GM12878 (cell line): Measurements from ENCODE around the gene MEGF11. TPM values are rescaled to one million over a fixed set of nuclear protein-coding genes. Genes with fewer than 3 reads are reported as not detected.

Source experiments
- ATAC-seq: fragments of 200-7000 bp; cut with Tn5 transposase; 3 replicates; pipeline ENCODE4 v1.9.1; 2020; ENCODE audit warnings: mild to moderate bottlenecking, moderate library complexity
- BruUV-seq: library from RNA; stranded (reverse); fragments of 400-500 nt; replicated peaks from 2 replicates; lab custom pipeline; 2021; lab: Mats Ljungman, UMichigan
- CTCF ChIA-PET: fragments of 300-600 bp; sonication (Branson Sonifier 250); formaldehyde crosslinking; extraction: SDS; loops from one replicate; lab custom pipeline; 2021; ENCODE audit warnings: inconsistent platforms; lab: Yijun Ruan, JAX
- POLR2A ChIA-PET: fragments of 350-600 bp; formaldehyde crosslinking; extraction: SDS; loops from one replicate; lab custom pipeline; 2021; ENCODE audit warnings: inconsistent platforms; lab: Charles Lee
- RAD21 ChIA-PET: fragments of 300-600 bp; sonication (Branson Sonifier 250); formaldehyde crosslinking; loops from one replicate; lab custom pipeline; 2023; ENCODE audit warnings: antibody characterized with exemption; ENCODE audit not compliant: unreplicated experiment; lab: Charles Lee
- SMC1A ChIA-PET: fragments of 300-600 bp; sonication (Branson Sonifier 250); formaldehyde crosslinking; loops from one replicate; lab custom pipeline; 2023; ENCODE audit not compliant: unreplicated experiment, uncharacterized antibody; lab: Charles Lee
- DNase-seq: peaks from one replicate; pipeline ENCODE4 v3.0.0-alpha.2; 2011; ENCODE audit warnings: low read depth, low spot score
- FAIRE-seq: peaks from 3 replicates; lab custom pipeline; 2011; peaks lifted over from hg19 to GRCh38; lab: Jason Lieb, UNC
- H2AFZ ChIP-seq: 2 replicates; pipeline ENCODE4 v1.6.0; 2011; ENCODE audit warnings: low read depth, low read length, control low read depth; ENCODE audit not compliant: control insufficient read depth
- H3K27ac ChIP-seq: 2 replicates; pipeline ENCODE4 v1.5.1; 2011; ENCODE audit warnings: control low read depth; ENCODE audit not compliant: control insufficient read depth, insufficient read depth
- H3K27me3 ChIP-seq, 2 experiments: replicated peaks in 1 of 2; 2 replicates each; pipeline versions ENCODE4 v1.6.0 to v1.6.1; 2011; ENCODE audit warnings: low read length in 1 of 2; ENCODE audit not compliant: control insufficient read depth in 2 of 2, insufficient read depth in 2 of 2
- H3K36me3 ChIP-seq, 2 experiments: 2 replicates each; pipeline ENCODE4 v1.5.1; 2011; ENCODE audit warnings: low read length in 1 of 2; ENCODE audit not compliant: control insufficient read depth in 2 of 2, insufficient read depth in 2 of 2
- H3K4me1 ChIP-seq: 2 replicates; pipeline ENCODE4 v1.6.1; 2011; ENCODE audit warnings: mild to moderate bottlenecking, low read length, moderate library complexity, mixed read lengths; ENCODE audit not compliant: control insufficient read depth, insufficient read depth
- H3K4me2 ChIP-seq: 2 replicates; pipeline ENCODE4 v1.6.0; 2011; ENCODE audit warnings: control low read depth; ENCODE audit not compliant: control insufficient read depth, insufficient read depth
- H3K4me3 ChIP-seq: fragments of 200-600 bp; sonication (generic); 2 replicates; pipeline ENCODE4 v1.5.1; 2016
- H3K79me2 ChIP-seq: 2 replicates; pipeline ENCODE4 v1.6.0; 2011; ENCODE audit warnings: low read length; ENCODE audit not compliant: control insufficient read depth, insufficient read depth
- H3K9ac ChIP-seq: 2 replicates; pipeline ENCODE4 v1.8.0; 2011; ENCODE audit warnings: low read length, control low read depth, mixed read lengths; ENCODE audit not compliant: control insufficient read depth, insufficient read depth
- H3K9me3 ChIP-seq: replicated peaks from 3 replicates; pipeline ENCODE4 v1.5.1; 2011; ENCODE audit warnings: mild to moderate bottlenecking, low read length; ENCODE audit not compliant: control insufficient read depth, insufficient read depth
- H4K20me1 ChIP-seq: 2 replicates; pipeline ENCODE4 v1.6.0; 2011; ENCODE audit not compliant: control insufficient read depth, insufficient read depth
- MEF2B ChIP-seq: fragments of 450-650 bp; IDR thresholded peaks from 2 replicates; pipeline ENCODE4 v1.6.1; 2018; ENCODE audit warnings: mild to moderate bottlenecking, moderate library complexity; ENCODE audit not compliant: partially characterized antibody, poor library complexity, severe bottlenecking
- MYC ChIP-seq: IDR thresholded peaks from 2 replicates; pipeline ENCODE4 v1.6.1; 2011; ENCODE audit warnings: mild to moderate bottlenecking, low read length, moderate library complexity, inconsistent platforms; ENCODE audit not compliant: insufficient read depth, insufficient replicate concordance, insufficient read length, severe bottlenecking
- NKRF ChIP-seq: fragments of 450-650 bp; conservative IDR thresholded peaks from 2 replicates; pipeline ENCODE4 v1.6.1; 2017; ENCODE audit warnings: mild to moderate bottlenecking, moderate library complexity
- SIN3A ChIP-seq: IDR thresholded peaks from 2 replicates; pipeline ENCODE4 v1.6.1; 2012; ENCODE audit warnings: low read depth, low read length, improper control_type of control experiment
- SMAD5 ChIP-seq: IDR thresholded peaks from 2 replicates; pipeline ENCODE4 v1.6.1; 2016; ENCODE audit warnings: antibody characterized with exemption, low read depth
- SPI1 ChIP-seq: IDR thresholded peaks from 2 replicates; pipeline ENCODE4 v1.6.1; 2011; ENCODE audit warnings: low read depth, mild to moderate bottlenecking, low read length, moderate library complexity, borderline replicate concordance; ENCODE audit not compliant: insufficient read depth
- STAT1 ChIP-seq: fragments of 450-650 bp; conservative IDR thresholded peaks from 2 replicates; pipeline ENCODE4 v1.6.1; 2014; ENCODE audit warnings: antibody characterized with exemption, mild to moderate bottlenecking
- WGBS: methylation state at CpG from one replicate; pipeline ENCODE4 v1.1.6; 2016; ENCODE audit warnings: low lambda C conversion rate; ENCODE audit not compliant: insufficient replicate concordance, insufficient coverage; ENCODE audit errors: missing lambda C conversion rate; 5-methylcytosine and 5-hydroxymethylcytosine counted together
- in situ Hi-C: fragments of 300-500 bp; cut with MboI; formaldehyde crosslinking; loops from 9 replicates; pipeline ENCODE4 v1.14.3; 2018; ENCODE audit warnings: mixed read lengths
- intact Hi-C: fragments of 100-400 bp; cut with micrococcal nuclease; formaldehyde crosslinking; loops from one replicate; pipeline ENCODE4 v1.14.2; 2022; ENCODE audit not compliant: unreplicated experiment
- polyA plus RNA-seq, 11 experiments: library from polyadenylated mRNA; depleted of rRNA in 4 of 11; unstranded in 6 of 11; stranded (reverse) in 5 of 11; fragments of >200 nt; fragmentation: Nextera tagmentation in 4 of 11; fragmentation: Illumina TruSeq in 1 of 11; extraction: Ambion mirVana in 4 of 11; extraction: Trizol in 1 of 11; gene quantifications; 1 replicate in 1 of 11; 2 replicates in 10 of 11; pipeline versions ENCODE4 v1.2.1 to v1.2.3, GENCODE V29; 2011 to 2016; ENCODE audit warnings: inconsistent platforms in 2 of 11, missing spikeins in 2 of 11, low read depth in 1 of 11
- total RNA-seq, 4 experiments: library from RNA; depleted of rRNA in 3 of 4; stranded (reverse); fragments of >200 nt in 3 of 4; fragmentation: Illumina TruSeq in 1 of 4; extraction: Trizol in 1 of 4; gene quantifications; 2 replicates each; pipeline versions ENCODE4 v1.2.1 to v1.2.3, GENCODE V29; 2013 to 2021
- TF ChIP-seq, protein P1 (sequence below): fragments of 450-650 bp; IDR thresholded peaks from 2 replicates; pipeline ENCODE4 v1.6.1; 2017; ENCODE audit warnings: low read depth, mild to moderate bottlenecking, moderate library complexity
- TF ChIP-seq, protein P2 (sequence below): IDR thresholded peaks from 2 replicates; pipeline ENCODE4 v1.6.1; 2012; ENCODE audit warnings: low read depth, low read length, improper control_type of control experiment

MEGF11 gene
- total and polyA plus RNA-seq, 10 of the 15 experiments (the other 5 are each of a cell fraction or from before 2014, with no cell fraction given), result 0.03 to 1.7 (median 0.49) TPM

DNA sequence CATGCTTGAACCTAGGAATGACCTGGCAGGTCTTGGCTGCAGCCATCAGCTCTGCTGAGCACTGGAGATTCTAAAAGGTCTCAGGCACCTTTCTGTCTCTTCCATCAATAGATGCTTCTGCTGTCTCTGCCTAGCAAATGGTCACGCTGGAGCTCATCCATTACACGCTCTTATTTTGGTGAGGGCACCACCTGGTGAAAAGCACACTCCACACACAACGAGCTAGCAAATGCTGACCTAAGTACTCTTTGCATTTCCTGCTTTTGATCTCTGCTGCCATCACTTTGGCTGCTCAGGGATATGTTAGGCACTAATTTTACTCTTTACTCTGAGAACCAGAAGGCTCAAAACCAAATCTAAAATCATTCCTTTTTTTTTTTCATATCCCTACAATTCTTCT is 293.0 kb downstream of the MEGF11 start:
- RAD21 ChIA-PET, result interaction anchor here (0.7 to 1.2 kb wide), 4 partner anchors 36 to 43 kb away, joined by 3 to 7 read pairs (median 4); no protein-coding TSS in a partner anchor
- Histone ChIP-seq H3K9ac (no peak overlapping the region), H3K27ac (no peak overlapping the region), H3K36me3 (no peaks in the 10 kb centered on the region), H3K4me1 (no peaks in the 10 kb centered on the region), H3K4me2 (no peak overlapping the region), H3K79me2 (no peaks in the 10 kb centered on the region), H3K4me3 (no peak overlapping the region), H3K9me3 (no peaks in the 10 kb centered on the region), H2AFZ (no peak overlapping the region), H3K27me3 (no peaks in the 10 kb centered on the region), H4K20me1 (no peaks in the 10 kb centered on the region)
- POLR2A ChIA-PET, result interaction anchor here (1.0 kb wide), 1 partner anchor 15 kb away, joined by 3 read pairs; no protein-coding TSS in a partner anchor
- in situ Hi-C loops, result no loop called here
- DNase-seq (no peak), FAIRE-seq (no peak), ATAC-seq (peak; percentile 22; the same call in 1 of the 3 replicates)
- CTCF ChIA-PET, result interaction anchor here (1.0 to 3.0 kb wide), 3 partner anchors 13 to 45 kb away, joined by 3 to 11 read pairs (median 4); no protein-coding TSS in a partner anchor
- no peak for TF ChIP-seq MEF2B
- TF ChIP-seq SMAD5, result no peak
- TF ChIP-seq MYC, result no peak
- TF ChIP-seq SPI1, result no peak
- no peak for TF ChIP-seq SIN3A
- TF ChIP-seq NKRF, result no peak
- TF ChIP-seq, protein P1, sequence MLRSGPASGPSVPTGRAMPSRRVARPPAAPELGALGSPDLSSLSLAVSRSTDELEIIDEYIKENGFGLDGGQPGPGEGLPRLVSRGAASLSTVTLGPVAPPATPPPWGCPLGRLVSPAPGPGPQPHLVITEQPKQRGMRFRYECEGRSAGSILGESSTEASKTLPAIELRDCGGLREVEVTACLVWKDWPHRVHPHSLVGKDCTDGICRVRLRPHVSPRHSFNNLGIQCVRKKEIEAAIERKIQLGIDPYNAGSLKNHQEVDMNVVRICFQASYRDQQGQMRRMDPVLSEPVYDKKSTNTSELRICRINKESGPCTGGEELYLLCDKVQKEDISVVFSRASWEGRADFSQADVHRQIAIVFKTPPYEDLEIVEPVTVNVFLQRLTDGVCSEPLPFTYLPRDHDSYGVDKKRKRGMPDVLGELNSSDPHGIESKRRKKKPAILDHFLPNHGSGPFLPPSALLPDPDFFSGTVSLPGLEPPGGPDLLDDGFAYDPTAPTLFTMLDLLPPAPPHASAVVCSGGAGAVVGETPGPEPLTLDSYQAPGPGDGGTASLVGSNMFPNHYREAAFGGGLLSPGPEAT, result no peak
- TF ChIP-seq, protein P2, sequence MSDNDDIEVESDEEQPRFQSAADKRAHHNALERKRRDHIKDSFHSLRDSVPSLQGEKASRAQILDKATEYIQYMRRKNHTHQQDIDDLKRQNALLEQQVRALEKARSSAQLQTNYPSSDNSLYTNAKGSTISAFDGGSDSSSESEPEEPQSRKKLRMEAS, result no peak
- no peak for TF ChIP-seq STAT1
- no TSS peak for BruUV-seq
- WGBS, result 52% methylated on average over 3 of the region's 3 CpGs
- intact Hi-C loops, result no loop called here
- SMC1A ChIA-PET, result interaction anchor here (1.2 to 2.0 kb wide), 2 partner anchors 39 to 43 kb away, joined by 3 to 7 read pairs; no protein-coding TSS in a partner anchor
